WTC11 (cell line): ENCODE data around the gene PLPP7. TPM values are rescaled to one million over a fixed set of nuclear protein-coding genes. Genes with fewer than 3 reads are reported as not detected.
A peak's percentile ranks its signal among the peaks of the same experiment; 100 is the strongest.

Source experiments
- ATAC-seq: fragments of 200-7000 bp; cut with Tn5 transposase; 2 replicates; pipeline ENCODE4 v1.10.0; 2021; ENCODE audit warnings: mild to moderate bottlenecking, moderate library complexity
- CTCF ChIA-PET: fragments of 300-600 bp; sonication (Branson Sonifier 250); formaldehyde crosslinking; loops from one replicate; lab custom pipeline; 2021; ENCODE audit warnings: antibody characterized with exemption; lab: Charles Lee
- POLR2A ChIA-PET: fragments of 350-600 bp; sonication (Branson Sonifier 250); formaldehyde crosslinking; loops from one replicate; lab custom pipeline; 2021; ENCODE audit warnings: antibody characterized with exemption; lab: Charles Lee
- DNase-seq: peaks from one replicate; pipeline ENCODE4 v3.0.0; 2021; ENCODE audit warnings: low spot score
- H3K27ac Mint-ChIP-seq: 2 replicates; pipeline ENCODE4 v1.8.0; 2021; ENCODE audit warnings: mixed read lengths
- H3K27me3 Mint-ChIP-seq: 2 replicates; pipeline ENCODE4 v1.8.0; 2021; ENCODE audit warnings: low read depth, mild to moderate bottlenecking, moderate library complexity, mixed read lengths
- H3K36me3 Mint-ChIP-seq: 2 replicates; pipeline ENCODE4 v1.8.0; 2021; ENCODE audit warnings: mixed read lengths
- H3K4me1 Mint-ChIP-seq: 2 replicates; pipeline ENCODE4 v1.8.0; 2022; ENCODE audit warnings: mixed read lengths
- H3K4me3 Mint-ChIP-seq: 2 replicates; pipeline ENCODE4 v1.8.0; 2021; ENCODE audit warnings: mild to moderate bottlenecking, moderate library complexity, mixed read lengths
- H3K9me3 Mint-ChIP-seq: 2 replicates; pipeline ENCODE4 v1.8.0; 2021; ENCODE audit warnings: mixed read lengths
- AFF4 ChIP-seq: sonication (generic); formaldehyde crosslinking; IDR thresholded peaks from 2 replicates; pipeline ENCODE4 v1.8.1; 2023; ENCODE audit warnings: mild to moderate bottlenecking, missing genetic modification reagents, borderline replicate concordance
- ATF3 ChIP-seq: sonication (generic); formaldehyde crosslinking; conservative IDR thresholded peaks from 2 replicates; pipeline ENCODE4 v1.8.1; 2022; ENCODE audit warnings: mild to moderate bottlenecking, missing genetic modification reagents
- ATF6 ChIP-seq: sonication (generic); formaldehyde crosslinking; IDR thresholded peaks from 2 replicates; pipeline ENCODE4 v1.8.1; 2023; ENCODE audit warnings: mild to moderate bottlenecking, missing genetic modification reagents
- ETV6 ChIP-seq: sonication (generic); formaldehyde crosslinking; IDR thresholded peaks from 2 replicates; pipeline ENCODE4 v1.8.1; 2022; ENCODE audit warnings: mild to moderate bottlenecking, missing genetic modification reagents
- FOXK1 ChIP-seq: sonication (generic); formaldehyde crosslinking; IDR thresholded peaks from 2 replicates; pipeline ENCODE4 v1.8.0; 2022; ENCODE audit warnings: mild to moderate bottlenecking, moderate library complexity, missing genetic modification reagents
- GABPB1 ChIP-seq: sonication (generic); formaldehyde crosslinking; IDR thresholded peaks from 2 replicates; pipeline ENCODE4 v1.8.1; 2023; ENCODE audit warnings: mild to moderate bottlenecking, missing genetic modification reagents
- GTF2I ChIP-seq: fragments of 250-450 bp; sonication (Bioruptor Pico); conservative IDR thresholded peaks from 2 replicates; pipeline ENCODE4 v1.4.0; 2021; ENCODE audit warnings: mild to moderate bottlenecking
- JAZF1 ChIP-seq: fragments of 250-450 bp; sonication (Bioruptor Pico); IDR thresholded peaks from 2 replicates; pipeline ENCODE4 v1.9.0; 2021; ENCODE audit warnings: moderate library complexity, mild to moderate bottlenecking, inconsistent platforms
- NR3C1 ChIP-seq: sonication (generic); formaldehyde crosslinking; conservative IDR thresholded peaks from 2 replicates; pipeline ENCODE4 v1.8.1; 2023; ENCODE audit warnings: low read depth, mild to moderate bottlenecking, missing genetic modification reagents
- ZBTB21 ChIP-seq: sonication (generic); formaldehyde crosslinking; IDR thresholded peaks from 2 replicates; pipeline ENCODE4 v1.8.1; 2023; ENCODE audit warnings: mild to moderate bottlenecking, missing genetic modification reagents, borderline replicate concordance
- ZMAT4 ChIP-seq: fragments of 250-450 bp; sonication (Bioruptor Pico); IDR thresholded peaks from 2 replicates; pipeline ENCODE4 v1.9.0; 2021; ENCODE audit warnings: mild to moderate bottlenecking
- ZNF232 ChIP-seq: sonication (generic); formaldehyde crosslinking; IDR thresholded peaks from 2 replicates; pipeline ENCODE4 v1.8.0; 2022; ENCODE audit warnings: mild to moderate bottlenecking, missing genetic modification reagents
- ZNF281 ChIP-seq: sonication (generic); formaldehyde crosslinking; IDR thresholded peaks from 2 replicates; pipeline ENCODE4 v1.8.0; 2023; ENCODE audit warnings: mild to moderate bottlenecking, missing genetic modification reagents
- ZNF396 ChIP-seq: fragments of 250-450 bp; sonication (Bioruptor Pico); IDR thresholded peaks from 2 replicates; pipeline ENCODE4 v1.8.0; 2021; ENCODE audit warnings: mild to moderate bottlenecking, moderate library complexity, borderline replicate concordance
- ZNF671 ChIP-seq: fragments of 250-450 bp; sonication (Bioruptor Pico); IDR thresholded peaks from 2 replicates; pipeline ENCODE4 v1.8.0; 2021; ENCODE audit warnings: mild to moderate bottlenecking
- total RNA-seq: library from RNA; stranded (reverse); gene quantifications from 3 replicates; pipeline ENCODE4 v1.2.3, GENCODE V29; 2021

Gene PLPP7
- total RNA-seq, 1 experiment from 2014 or later, result 4.2 TPM

GRCh38 chr9:131290036-131290766, 678 bp downstream of the PLPP7 start:
- H3K27me3 Mint-ChIP-seq, result no peaks in the 10 kb centered on the region
- ChIA-PET CTCF (interaction anchor here (0.8 to 4.4 kb wide), 8 partner anchors 10 to 59 kb away, joined by 3 to 44 read pairs (median 6); partner anchors contain the start of gene FAM78A), POLR2A (interaction anchor here (0.8 to 1.3 kb wide), 2 partner anchors 9 to 14 kb away, joined by 3 read pairs; partner anchors contain the start of gene FAM78A)
- DNase-seq (no peak), ATAC-seq (peak; percentile 5; the same call in 1 of the 2 replicates)
- peaks cover 10% of the 10 kb centered on the region for H3K4me1 Mint-ChIP-seq
- no peak overlapping the region for H3K27ac Mint-ChIP-seq
- TF ChIP-seq ZMAT4 (CRISPR knock-in tag) (no peak), ZNF281 (CRISPR knock-in tag) (no peak), ZBTB21 (CRISPR knock-in tag) (no peak), NR3C1 (CRISPR knock-in tag) (0 out of 2 replicates have a peak, but pooled peaks have one; percentile 44), ZNF396 (no peak), ATF6 (CRISPR knock-in tag) (no peak), FOXK1 (CRISPR knock-in tag) (no peak), JAZF1 (CRISPR knock-in tag) (no peak), ETV6 (no peak)
- H3K9me3 Mint-ChIP-seq, result no peaks in the 10 kb centered on the region
- H3K4me3 Mint-ChIP-seq, result no peak overlapping the region
- H3K36me3 Mint-ChIP-seq, result no peaks in the 10 kb centered on the region

- no peaks in the 10 kb centered on the region for H3K27me3 Mint-ChIP-seq
- DNase-seq (no peak), ATAC-seq (no peak)
- peaks cover 10% of the 10 kb centered on the region for H3K4me1 Mint-ChIP-seq
- POLR2A ChIA-PET, result interaction anchor here (1.3 kb wide), 1 partner anchor 10 kb away, joined by 3 read pairs; no protein-coding TSS in a partner anchor
- H3K4me3 Mint-ChIP-seq, result no peak overlapping the region
- H3K27ac Mint-ChIP-seq, result no peak overlapping the region; the same call in 1 of the 2 replicates
- H3K36me3 Mint-ChIP-seq, result no peaks in the 10 kb centered on the region
- TF ChIP-seq AFF4 (CRISPR knock-in tag) (no peak), ZNF232 (CRISPR knock-in tag) (no peak), GABPB1 (CRISPR knock-in tag) (no peak), ZNF671 (no peak), ZNF396 (no peak), ATF3 (CRISPR knock-in tag) (no peak), GTF2I (CRISPR knock-in tag) (no peak), ZBTB21 (CRISPR knock-in tag) (no peak)
- CTCF ChIA-PET, result interaction anchor here (1.1 to 4.4 kb wide), 2 partner anchors 45 to 53 kb away, joined by 4 to 44 read pairs; no protein-coding TSS in a partner anchor
- H3K9me3 Mint-ChIP-seq, result no peaks in the 10 kb centered on the region
Observed at GRCh38 chr9:131290767-131291370, 1.3 kb downstream of the PLPP7 start.
